Type B pancreatic cell (in vitro differentiated cells): Measurements from ENCODE around the gene TMBIM1. TPM values are rescaled to one million over a fixed set of nuclear protein-coding genes. Genes with fewer than 3 reads are reported as not detected.
"Not testable (repeated sequence)": the region's sequence is repeated elsewhere in the genome, so short reads cannot be mapped to it uniquely, and the experiment has no call there.

Experiments used
- DNase-seq: peaks from one replicate; pipeline ENCODE4 v3.0.0; 2021; ENCODE audit warnings: mixed read lengths; ENCODE audit not compliant: unreplicated experiment; ENCODE audit errors: extremely low spot score
- H3K27ac Mint-ChIP-seq: 2 replicates; pipeline ENCODE4 v1.8.0; 2021; ENCODE audit warnings: mild to moderate bottlenecking, mixed read lengths
- H3K27me3 Mint-ChIP-seq: 2 replicates; pipeline ENCODE4 v1.8.0; 2021; ENCODE audit warnings: mixed read lengths
- H3K36me3 Mint-ChIP-seq: 2 replicates; pipeline ENCODE4 v1.8.0; 2021; ENCODE audit warnings: mixed read lengths
- H3K4me1 Mint-ChIP-seq: one replicate; pipeline ENCODE4 v1.8.0; 2021; ENCODE audit warnings: mixed read lengths; ENCODE audit not compliant: unreplicated experiment
- H3K4me3 Mint-ChIP-seq: 2 replicates; pipeline ENCODE4 v1.8.0; 2021; ENCODE audit warnings: mild to moderate bottlenecking, mixed read lengths
- H3K9me3 Mint-ChIP-seq: 2 replicates; pipeline ENCODE4 v1.8.0; 2021; ENCODE audit warnings: mixed read lengths
- total RNA-seq: library from RNA; stranded (reverse); gene quantifications from 2 replicates; pipeline ENCODE4 v1.2.1, GENCODE V29; 2021; ENCODE audit warnings: low replicate concordance
- TF ChIP-seq, protein P1 (sequence below): fragments of 200-600 bp; sonication (generic); conservative IDR thresholded peaks from 2 replicates; pipeline ENCODE4 v1.5.0; 2021; ENCODE audit warnings: antibody characterized with exemption, mild to moderate bottlenecking

Gene TMBIM1
- total RNA-seq, 1 donor from 2014 or later, result 94.5 TPM

DNA sequence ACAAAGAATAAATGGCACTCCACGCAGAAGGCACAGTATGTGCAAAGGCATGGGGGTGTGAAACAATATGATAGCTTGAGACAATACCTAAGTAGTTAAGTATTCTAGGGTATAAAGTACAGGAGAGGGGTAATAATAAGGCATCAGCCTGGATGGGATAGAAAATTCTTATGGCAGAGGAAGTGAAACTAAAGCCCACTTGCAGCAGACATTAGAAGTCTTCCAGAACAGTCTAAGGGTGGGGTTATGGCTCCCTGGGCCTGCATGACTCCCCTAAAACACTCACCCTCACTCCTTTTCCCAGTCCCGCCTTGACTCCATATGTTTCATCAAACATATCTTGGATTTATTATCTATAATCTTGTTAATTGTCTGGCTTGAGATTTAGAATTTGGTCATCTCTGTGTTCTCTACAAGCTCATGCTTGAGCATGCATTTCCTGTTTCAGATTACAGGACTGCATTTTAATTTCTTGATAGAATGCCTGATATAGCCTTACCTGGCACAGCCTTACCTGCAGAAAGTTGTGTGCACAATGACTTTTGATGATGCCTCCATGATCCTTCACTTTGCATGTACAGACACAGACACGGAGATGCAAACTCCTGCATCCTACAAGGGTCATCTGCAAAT is 28.5 kb upstream of the TMBIM1 start:
- no peaks in the 10 kb centered on the region for H3K27me3 Mint-ChIP-seq
- no peak for DNase-seq
- peaks cover 47% of the 10 kb centered on the region for H3K4me1 Mint-ChIP-seq
- TF ChIP-seq, protein P1, sequence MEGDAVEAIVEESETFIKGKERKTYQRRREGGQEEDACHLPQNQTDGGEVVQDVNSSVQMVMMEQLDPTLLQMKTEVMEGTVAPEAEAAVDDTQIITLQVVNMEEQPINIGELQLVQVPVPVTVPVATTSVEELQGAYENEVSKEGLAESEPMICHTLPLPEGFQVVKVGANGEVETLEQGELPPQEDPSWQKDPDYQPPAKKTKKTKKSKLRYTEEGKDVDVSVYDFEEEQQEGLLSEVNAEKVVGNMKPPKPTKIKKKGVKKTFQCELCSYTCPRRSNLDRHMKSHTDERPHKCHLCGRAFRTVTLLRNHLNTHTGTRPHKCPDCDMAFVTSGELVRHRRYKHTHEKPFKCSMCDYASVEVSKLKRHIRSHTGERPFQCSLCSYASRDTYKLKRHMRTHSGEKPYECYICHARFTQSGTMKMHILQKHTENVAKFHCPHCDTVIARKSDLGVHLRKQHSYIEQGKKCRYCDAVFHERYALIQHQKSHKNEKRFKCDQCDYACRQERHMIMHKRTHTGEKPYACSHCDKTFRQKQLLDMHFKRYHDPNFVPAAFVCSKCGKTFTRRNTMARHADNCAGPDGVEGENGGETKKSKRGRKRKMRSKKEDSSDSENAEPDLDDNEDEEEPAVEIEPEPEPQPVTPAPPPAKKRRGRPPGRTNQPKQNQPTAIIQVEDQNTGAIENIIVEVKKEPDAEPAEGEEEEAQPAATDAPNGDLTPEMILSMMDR, result no peak
- H3K36me3 Mint-ChIP-seq, result no peaks in the 10 kb centered on the region
- no peaks in the 10 kb centered on the region for H3K9me3 Mint-ChIP-seq
- H3K4me3 Mint-ChIP-seq, result peak overlapping the region; percentile 67
- H3K27ac Mint-ChIP-seq, result no peak overlapping the region

DNA sequence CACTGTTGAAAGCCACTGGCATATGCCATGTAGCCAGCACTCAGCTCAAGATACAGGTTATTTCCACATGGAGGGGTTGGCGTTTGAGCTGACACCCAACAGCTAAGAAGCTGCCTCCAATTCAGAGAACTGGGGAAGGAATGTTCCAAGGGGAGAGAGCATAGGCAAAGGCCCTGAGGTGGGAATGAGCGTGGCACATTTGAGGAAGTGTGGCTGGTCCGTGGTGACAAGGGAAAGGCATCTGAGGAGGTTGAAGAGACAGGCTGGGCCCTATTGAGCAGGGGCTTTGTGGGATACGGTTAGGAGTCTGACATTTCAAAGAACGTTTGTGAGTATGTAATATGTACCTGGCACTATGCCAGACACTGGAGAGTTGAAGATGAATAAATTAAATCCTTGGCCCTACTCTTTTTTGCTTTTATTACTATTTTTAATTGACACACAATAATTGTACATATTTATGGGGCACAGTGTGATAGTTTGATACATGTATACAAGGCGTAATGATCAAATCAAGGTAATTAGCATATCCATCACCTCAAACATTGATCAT is 27.6 kb upstream of the TMBIM1 start:
- H3K4me3 Mint-ChIP-seq, result no peak overlapping the region
- no peaks in the 10 kb centered on the region for H3K36me3 Mint-ChIP-seq
- H3K9me3 Mint-ChIP-seq, result no peaks in the 10 kb centered on the region
- no peaks in the 10 kb centered on the region for H3K27me3 Mint-ChIP-seq
- no peak for DNase-seq
- TF ChIP-seq, protein P1, result no peak
- peaks cover 50% of the 10 kb centered on the region for H3K4me1 Mint-ChIP-seq
- no peak overlapping the region for H3K27ac Mint-ChIP-seq

DNA sequence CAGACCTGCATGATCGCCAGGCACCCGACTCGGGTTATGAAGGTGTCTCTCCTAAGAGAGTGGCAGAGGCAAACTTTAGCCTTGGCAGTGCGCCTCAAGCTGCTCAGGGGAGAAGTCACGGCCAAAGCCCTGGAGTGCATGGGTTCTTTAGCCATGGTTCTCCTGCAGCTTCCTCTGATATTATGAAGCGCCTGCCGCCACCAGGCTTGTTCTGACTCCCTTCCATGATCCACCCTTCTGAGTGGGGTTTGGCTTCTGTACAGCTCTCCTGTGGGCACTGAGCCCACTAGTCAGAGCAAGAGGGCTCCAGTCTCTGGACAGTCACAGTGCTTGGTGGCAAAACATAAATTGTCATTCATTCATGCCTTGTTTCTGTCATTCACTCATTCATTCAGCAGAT is 25.9 kb upstream of the TMBIM1 start:
- DNase-seq, result no peak
- peaks cover 41% of the 10 kb centered on the region for H3K4me1 Mint-ChIP-seq
- H3K36me3 Mint-ChIP-seq, result no peaks in the 10 kb centered on the region
- H3K27me3 Mint-ChIP-seq, result no peaks in the 10 kb centered on the region
- no peak overlapping the region for H3K4me3 Mint-ChIP-seq
- TF ChIP-seq, protein P1, result no peak
- H3K27ac Mint-ChIP-seq, result no peak overlapping the region
- no peaks in the 10 kb centered on the region for H3K9me3 Mint-ChIP-seq

DNA sequence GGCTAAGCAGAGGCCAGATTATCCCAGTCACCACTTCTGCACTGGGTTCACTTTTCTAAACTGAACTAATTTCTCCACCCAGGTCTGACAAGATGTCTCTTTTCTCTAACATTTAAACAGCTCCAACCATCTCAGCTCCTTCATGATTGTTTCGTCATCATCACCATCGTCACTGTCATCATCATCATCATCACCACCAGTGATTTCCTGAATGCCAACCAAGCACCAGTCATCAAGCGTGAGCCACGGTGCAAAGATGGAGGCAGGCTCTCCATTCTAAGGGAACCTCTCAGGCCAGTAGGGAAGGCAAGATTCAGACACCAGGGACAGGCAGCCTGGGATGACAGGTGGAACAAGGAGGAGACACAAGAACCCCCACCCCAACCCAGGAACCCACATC is 25.5 kb upstream of the TMBIM1 start:
- Mint-ChIP-seq H3K27me3 (no peaks in the 10 kb centered on the region), H3K4me3 (no peak overlapping the region), H3K9me3 (no peaks in the 10 kb centered on the region), H3K4me1 (peaks cover 41% of the 10 kb centered on the region), H3K36me3 (no peaks in the 10 kb centered on the region), H3K27ac (no peak overlapping the region)
- no peak for DNase-seq
- TF ChIP-seq, protein P1, result no peak

DNA sequence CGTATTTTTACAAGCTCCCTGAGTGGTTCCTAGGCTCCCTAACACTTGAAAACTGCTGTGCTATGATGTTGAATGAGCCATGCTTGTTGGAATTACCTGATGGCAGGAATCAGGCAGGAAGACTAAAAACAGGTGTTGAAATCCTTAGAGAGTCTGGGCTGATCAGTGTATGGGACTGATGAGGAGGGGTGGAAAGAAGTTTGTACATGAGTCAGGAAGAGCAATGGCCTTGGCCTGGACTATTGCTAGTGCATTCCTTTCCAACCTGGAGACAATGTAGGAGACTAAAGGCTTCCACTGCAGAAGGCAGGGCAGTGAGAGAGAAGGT is 25.0 kb upstream of the TMBIM1 start:
- no peak overlapping the region for H3K4me3 Mint-ChIP-seq
- H3K27me3 Mint-ChIP-seq, result no peaks in the 10 kb centered on the region
- peak overlapping the region; percentile 77 for H3K27ac Mint-ChIP-seq
- peaks cover 39% of the 10 kb centered on the region for H3K4me1 Mint-ChIP-seq
- TF ChIP-seq, protein P1, result no peak
- no peaks in the 10 kb centered on the region for H3K9me3 Mint-ChIP-seq
- H3K36me3 Mint-ChIP-seq, result no peaks in the 10 kb centered on the region
- DNase-seq, result no peak

DNA sequence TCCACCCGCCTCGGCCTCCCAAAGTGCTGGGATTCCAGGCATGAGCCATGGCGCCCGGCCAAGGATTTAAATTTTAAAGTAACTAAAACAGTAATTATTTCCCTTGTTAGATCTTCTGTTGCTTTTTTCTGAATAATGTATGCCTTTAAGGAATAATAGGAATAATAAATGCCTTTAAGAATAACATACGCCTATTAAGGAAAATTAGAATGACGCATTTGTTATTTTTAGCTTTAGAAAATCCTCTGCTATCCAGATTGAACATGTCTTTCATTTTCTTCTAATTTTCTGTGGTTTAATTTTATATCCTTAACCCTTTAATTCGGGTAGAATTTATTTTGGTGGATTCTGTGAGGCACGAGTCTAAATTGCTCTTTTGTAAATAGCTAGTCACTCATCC is 23.1 kb upstream of the TMBIM1 start:
- no peak for DNase-seq
- peaks cover 46% of the 10 kb centered on the region for H3K4me1 Mint-ChIP-seq
- no peak overlapping the region for H3K27ac Mint-ChIP-seq
- no peaks in the 10 kb centered on the region for H3K27me3 Mint-ChIP-seq
- H3K4me3 Mint-ChIP-seq, result no peak overlapping the region
- TF ChIP-seq, protein P1, result no peak
- H3K9me3 Mint-ChIP-seq, result no peaks in the 10 kb centered on the region
- no peaks in the 10 kb centered on the region for H3K36me3 Mint-ChIP-seq

DNA sequence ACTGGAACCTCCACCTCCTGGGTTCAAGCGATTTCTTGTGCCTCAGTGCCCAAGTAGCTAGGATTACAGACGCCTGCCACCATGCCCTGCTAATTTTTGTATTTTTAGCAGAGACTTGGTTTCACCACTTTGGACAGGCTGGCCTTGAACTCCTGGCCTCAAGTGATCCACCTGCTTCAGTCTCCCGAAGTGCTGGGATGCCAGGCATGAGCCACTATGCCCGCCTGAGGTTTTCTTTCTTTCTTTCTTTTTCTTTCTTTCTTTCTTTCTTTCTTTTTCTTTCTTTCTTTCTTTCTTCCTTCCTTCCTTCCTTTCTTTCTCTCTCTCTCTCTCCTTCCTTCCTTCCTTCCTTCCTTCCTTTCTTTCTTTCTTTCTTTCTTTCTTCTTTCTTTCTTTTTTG is 22.5 kb upstream of the TMBIM1 start:
- peaks cover 39% of the 10 kb centered on the region for H3K4me1 Mint-ChIP-seq
- not testable (repeated sequence) for H3K9me3 Mint-ChIP-seq, H3K27ac Mint-ChIP-seq, DNase-seq, H3K4me3 Mint-ChIP-seq, H3K27me3 Mint-ChIP-seq, H3K36me3 Mint-ChIP-seq
